OCI-LY7 (cell line): ENCODE measurements around the gene CLDN20.

Experiments
- CTCF ChIP-seq: fragments of 200-600 bp; sonication (generic); conservative IDR thresholded peaks from 2 replicates; pipeline ENCODE4 v1.5.1; 2014; ENCODE audit warnings: mild to moderate bottlenecking, antibody characterized with exemption, low read length, moderate library complexity, mixed read lengths
- EZH2phosphoT487 ChIP-seq: fragments of 200-600 bp; sonication (generic); IDR thresholded peaks from 2 replicates; pipeline ENCODE4 v1.6.1; 2018; ENCODE audit warnings: low read depth, borderline replicate concordance, mild to moderate bottlenecking, mixed run types, antibody characterized with exemption, low read length, moderate library complexity, mixed read lengths

GRCh38 chr6:155287762-155288161, 23.9 kb downstream of the CLDN20 start:
- TF ChIP-seq CTCF, result no peak
- no peak for TF ChIP-seq EZH2phosphoT487
